Fibroblast of skin of right biceps (primary cell): ENCODE measurements around the gene TBC1D4.
"Not testable (repeated sequence)": the region's sequence is repeated elsewhere in the genome, so short reads cannot be mapped to it uniquely, and the experiment has no call there.

ENCODE experiments used
- DNase-seq: peaks from one replicate; pipeline ENCODE4 v3.0.0-alpha.2; 2013

Gene TBC1D4

GRCh38 chr13:75352641-75353327 is 129.2 kb downstream of the TBC1D4 start:
- peak; percentile 29 for DNase-seq

DNA sequence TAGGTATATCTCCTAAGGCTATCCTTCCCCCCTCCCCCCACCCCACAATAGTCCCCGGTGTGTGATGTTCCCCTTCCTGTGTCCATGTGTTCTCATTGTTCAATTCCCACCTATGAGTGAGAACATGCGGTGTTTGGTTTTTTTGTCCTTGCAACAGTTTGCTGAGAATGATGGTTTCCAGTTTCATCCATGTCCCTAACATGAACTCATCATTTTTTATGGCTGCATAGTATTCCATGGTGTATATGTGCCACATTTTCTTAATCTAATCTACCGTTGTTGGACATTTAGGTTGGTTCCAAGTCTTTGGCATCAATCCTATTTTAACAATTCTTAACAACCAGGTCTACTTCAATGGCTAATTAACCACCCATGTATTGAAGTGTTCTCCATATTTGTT is 130.4 kb downstream of the TBC1D4 start:
- not testable (repeated sequence) for DNase-seq

GRCh38 chr13:75347925-75348324 is 134.0 kb downstream of the TBC1D4 start:
- no peak for DNase-seq

DNA sequence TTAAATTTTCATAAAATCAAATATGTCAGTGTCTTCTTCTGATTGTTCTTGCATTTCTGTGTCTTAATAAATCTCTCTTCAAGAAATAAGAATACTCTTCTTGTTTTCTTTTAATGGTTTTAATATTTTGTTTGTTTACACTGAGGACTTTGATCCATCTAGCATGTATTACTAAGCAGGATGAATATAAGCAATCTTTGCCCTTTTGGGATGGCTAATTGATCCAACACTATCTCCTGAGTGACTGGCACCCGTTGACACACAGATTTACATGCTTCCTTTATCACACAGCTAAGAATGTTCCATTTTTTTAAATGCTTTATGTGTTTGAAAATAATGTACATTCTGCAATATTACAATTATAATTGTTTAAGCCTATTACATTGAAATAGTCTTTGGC is 134.5 kb downstream of the TBC1D4 start:
- DNase-seq = no peak

DNA sequence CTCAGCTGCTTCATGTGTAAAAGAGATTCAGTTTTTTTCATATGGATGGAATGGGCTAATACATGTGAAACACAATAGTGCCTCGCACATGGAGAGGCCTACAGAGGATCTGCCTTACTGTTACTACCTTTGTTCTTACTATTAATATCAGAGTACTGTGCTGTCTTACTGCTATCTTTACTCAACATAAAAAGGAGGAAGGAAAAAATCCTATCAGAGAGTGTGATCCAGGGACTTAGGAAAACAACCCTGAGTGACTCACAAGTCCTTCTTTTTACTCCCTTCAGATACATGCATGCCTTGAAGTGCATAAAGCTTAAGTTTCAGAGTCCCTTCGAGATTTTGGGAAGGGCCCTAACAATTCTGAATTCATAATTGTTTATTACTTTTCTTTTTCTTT is 136.8 kb downstream of the TBC1D4 start:
- DNase-seq = no peak

- DNase-seq = no peak
Observed at GRCh38 chr13:75341028-75341427, 140.9 kb downstream of the TBC1D4 start.

DNA sequence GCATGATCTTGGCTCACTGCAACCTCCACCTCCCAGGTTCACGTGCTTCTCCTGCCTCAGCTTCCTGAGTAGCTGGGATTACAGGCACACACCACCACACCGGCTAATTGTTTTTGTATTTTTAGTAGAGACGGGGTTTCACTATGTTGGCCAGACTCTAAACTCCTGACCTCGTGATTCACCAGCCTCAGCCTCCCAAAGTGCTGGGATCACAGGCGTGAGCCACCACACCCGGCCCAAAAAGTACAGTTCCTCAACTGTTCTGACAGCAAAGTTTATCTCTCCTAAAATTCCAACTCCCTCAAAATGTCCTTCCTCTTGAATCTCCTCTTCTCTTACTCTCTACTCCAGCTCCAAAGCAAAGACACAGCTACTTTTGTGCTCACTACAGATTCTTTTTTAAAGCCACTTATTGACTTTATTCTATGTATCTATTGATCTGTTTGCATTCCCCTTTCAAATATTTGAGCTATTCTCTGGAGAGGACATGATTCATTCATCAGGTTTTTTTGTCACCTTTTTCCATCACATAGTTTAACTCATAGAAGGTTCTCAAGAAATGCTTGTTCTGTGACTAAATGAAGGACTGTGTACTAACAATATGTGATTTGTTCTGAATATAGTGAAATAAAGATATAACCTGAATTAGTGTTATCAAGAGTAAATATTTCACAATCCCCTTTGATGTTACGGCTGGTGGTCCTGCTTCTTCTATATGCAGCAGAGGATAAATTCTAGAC is 142.2 kb downstream of the TBC1D4 start:
- no peak for DNase-seq

DNA sequence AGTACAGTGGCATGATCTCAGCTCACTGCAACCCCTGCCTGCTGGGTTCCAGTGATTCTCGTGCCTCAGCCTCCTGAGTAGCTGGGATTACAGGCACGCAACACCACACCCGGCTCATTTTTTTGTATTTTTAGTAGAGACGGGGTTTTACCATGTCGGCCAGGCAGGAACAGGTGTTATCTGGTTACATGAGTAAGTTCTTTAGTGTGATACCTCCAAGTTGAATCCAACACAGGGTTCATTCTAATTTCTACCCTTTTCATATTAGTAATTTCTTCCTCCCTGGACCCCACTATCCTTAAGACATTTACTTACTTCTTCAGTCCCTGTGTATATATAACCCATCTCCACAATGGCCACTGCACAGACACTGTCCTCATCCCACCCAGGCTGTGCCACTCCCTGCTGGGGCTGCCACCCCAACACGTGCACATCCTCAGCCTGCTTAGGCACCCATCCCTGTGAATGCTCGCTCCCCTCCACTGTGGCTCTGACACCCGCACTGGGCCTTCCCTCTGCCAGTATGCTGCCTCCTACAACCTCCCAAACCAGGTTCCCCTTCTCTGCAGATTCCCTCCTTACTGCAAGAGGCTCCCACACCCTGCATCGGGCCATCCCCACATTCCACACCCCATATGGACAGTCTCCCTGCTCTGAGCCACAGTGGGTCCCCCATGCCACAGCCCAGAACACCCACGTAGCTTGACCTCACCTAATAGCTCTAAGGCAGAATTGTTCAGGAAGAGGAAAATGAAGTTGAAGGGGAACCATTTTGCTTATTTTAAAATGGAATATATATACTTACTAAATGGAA is 147.1 kb downstream of the TBC1D4 start:
- DNase-seq = no peak

GRCh38 chr13:75333103-75333502 is 148.9 kb downstream of the TBC1D4 start:
- DNase-seq = no peak

- no peak for DNase-seq
Observed at GRCh38 chr13:75331792-75332349, 150.1 kb downstream of the TBC1D4 start.

DNA sequence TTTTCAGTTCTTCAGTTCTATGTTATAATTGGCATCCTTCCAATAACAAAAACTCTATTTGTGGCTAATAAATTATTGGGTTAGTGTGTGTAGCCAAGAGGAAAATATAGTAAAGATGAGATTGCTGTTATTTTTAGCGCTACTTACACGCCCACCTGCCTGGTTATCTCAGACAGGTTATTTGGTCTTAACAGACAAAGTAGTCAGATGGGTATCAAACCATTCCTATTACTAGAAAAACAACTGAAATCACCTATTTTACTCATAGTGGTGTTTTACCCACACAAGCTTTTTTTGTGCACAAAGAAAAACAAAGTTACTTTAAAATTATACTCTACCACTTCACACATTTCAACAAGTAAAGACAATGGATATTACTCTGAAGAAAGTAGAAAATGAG is 151.2 kb downstream of the TBC1D4 start:
- no peak for DNase-seq

GRCh38 chr13:75329723-75330122 is 152.2 kb downstream of the TBC1D4 start:
- no peak for DNase-seq

- DNase-seq = no peak
Observed at GRCh38 chr13:75329097-75329496, 152.9 kb downstream of the TBC1D4 start.

DNA sequence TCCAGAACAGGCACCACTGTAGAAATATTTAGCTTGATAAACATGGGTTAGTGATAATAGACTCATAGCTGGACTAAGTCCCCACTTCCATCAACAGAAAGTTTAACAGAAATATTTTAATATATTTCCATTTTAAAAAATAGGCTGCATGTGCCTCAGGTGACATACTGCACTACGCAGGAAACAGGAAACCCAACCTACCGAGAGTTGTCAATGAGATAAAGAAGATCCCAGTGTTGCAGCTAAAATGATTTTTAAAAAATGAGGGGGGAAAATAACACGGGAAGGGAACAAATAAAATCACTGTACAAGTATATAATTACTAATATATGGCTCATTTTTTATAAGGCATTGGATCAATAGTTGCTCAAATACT is 154.8 kb downstream of the TBC1D4 start:
- no peak for DNase-seq

DNA sequence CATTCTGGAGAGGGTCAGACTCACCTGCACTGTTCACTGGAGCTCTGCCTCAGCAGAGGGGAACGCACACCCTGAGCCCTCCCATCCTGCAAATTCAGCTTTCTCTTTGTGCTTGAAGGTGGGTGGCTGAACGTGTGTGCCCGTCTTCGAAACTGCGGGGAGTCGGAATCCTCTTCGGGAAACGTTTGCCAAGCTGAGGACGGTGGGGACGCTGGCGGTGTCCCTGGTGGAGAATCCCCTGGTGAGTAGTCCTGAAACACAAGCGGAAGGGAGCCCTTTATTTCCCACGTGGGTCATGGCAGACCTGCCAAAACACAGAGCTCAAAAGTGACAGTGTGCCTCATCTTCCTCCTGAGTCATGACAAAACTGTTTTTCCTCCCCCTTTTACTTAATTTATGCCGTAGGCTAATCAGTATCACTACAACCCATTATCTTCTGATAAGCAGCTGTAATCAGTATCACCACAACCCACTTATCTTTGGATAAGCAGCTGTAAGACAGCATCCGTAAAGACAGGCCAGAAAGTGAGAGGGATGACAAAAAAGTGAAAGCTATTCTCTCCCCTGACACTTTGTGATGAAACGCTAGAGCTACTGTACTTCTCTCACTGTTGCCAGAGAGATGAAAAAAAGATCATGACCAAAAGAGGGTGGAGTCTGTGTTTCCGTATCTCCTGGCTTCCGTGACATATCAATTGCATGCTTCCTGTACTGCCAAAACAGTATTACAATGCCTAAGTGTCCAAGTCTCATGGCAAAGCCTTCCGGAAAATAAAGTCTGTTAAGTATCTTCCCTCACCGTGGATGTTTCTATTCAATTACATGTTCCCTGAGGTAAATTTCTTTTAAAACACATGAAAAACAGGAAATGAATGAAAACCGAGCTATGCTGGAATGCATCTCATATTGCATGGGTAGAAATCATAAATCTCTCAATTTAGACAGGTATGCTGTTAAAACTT is 155.5 kb downstream of the TBC1D4 start:
- DNase-seq = peak; percentile 60

GRCh38 chr13:75325711-75326110 is 156.3 kb downstream of the TBC1D4 start:
- DNase-seq = no peak

DNA sequence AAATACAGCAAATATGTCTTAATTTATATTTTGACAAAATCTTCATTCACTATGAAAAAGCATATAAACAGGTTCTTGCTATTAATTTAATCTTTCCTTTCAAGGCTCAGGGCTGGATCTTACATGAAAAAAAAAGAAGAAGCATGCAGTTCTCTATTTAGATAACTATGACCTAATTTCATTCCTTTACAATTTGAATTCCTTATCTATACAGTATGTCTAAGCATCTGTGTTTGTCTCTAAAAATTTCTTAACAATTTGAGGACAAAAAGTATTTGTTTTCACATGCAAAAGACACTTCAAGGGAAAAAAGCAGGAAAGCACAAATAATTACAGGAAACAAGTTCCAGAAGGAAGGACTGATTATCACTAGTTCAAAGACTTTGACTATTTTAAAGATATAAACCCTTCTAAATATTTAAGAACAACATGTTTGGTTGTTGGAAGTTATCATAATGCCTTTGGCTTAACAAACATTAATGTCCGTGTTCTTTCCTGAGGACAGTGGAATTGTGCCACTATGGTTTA is 157.5 kb downstream of the TBC1D4 start:
- no peak for DNase-seq

DNA sequence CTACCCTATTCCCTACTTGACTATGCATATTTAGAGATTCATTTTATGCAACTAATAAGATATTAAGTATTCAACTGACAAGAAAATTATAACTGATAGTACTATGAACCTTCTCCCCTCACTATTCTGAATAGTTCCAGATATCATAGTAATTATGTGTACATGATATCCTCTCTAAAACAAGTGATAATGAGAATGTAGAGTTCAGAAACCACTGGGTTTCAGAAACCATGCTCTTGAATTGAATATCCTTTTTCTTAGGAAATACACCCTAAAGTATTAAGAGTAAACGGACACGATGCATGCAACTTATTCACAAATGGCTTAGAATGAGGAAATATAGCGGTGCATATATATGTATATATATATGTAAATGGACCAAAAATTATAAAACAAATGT is 160.9 kb downstream of the TBC1D4 start:
- no peak for DNase-seq

- DNase-seq = peak; percentile 15
Observed at GRCh38 chr13:75319254-75319653, 162.7 kb downstream of the TBC1D4 start.

DNA sequence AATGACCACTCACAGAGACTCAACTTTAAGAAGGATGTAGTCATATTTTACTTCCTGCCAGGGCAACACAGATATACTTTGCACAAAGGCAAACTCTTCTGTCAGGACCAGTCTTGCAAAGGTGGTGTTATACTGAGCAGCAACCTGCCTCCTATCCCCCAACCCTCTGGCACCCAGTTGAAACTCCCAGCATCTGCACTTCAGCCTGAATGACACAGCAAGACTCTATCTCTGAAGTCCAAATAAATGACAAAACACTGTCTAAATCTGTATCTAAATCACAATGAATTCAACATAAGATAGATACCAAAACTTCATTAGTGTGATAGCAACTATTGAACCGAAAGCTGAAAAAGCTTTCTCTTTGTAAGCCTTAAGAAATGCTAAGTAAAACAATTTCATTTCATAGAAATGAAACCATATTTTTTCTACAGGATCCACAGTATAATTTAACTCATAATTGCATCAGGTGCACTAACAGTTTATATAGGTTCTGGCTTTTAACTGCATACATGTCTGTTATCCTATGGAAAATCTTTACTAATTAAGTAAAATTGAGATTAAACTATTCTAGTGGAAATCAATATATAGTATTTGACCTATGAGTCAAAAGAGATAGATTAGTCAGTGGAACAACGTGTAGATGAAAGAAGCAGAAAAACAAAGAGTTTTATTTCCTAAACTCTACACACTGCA is 163.7 kb downstream of the TBC1D4 start:
- DNase-seq = no peak

GRCh38 chr13:75316427-75316826 is 165.5 kb downstream of the TBC1D4 start:
- peak; percentile 20 for DNase-seq
